Glutamatergic neuron (in vitro differentiated cells): ENCODE measurements around the gene NPW. TPM values are rescaled to one million over a fixed set of nuclear protein-coding genes. Genes with fewer than 3 reads are reported as not detected.
A peak's percentile ranks its signal among the peaks of the same experiment; 100 is the strongest.

Experiments
- DNase-seq: peaks from one replicate; pipeline ENCODE4 v3.0.0; 2022
- H3K27ac Mint-ChIP-seq: one replicate; pipeline ENCODE4 v1.8.0; 2020; ENCODE audit warnings: mild to moderate bottlenecking, mixed read lengths, inconsistent platforms; ENCODE audit not compliant: unreplicated experiment
- H3K27me3 Mint-ChIP-seq: one replicate; pipeline ENCODE4 v1.8.0; 2020; ENCODE audit warnings: mild to moderate bottlenecking, moderate library complexity, mixed read lengths, inconsistent platforms; ENCODE audit not compliant: unreplicated experiment
- H3K36me3 Mint-ChIP-seq: one replicate; pipeline ENCODE4 v1.8.0; 2020; ENCODE audit warnings: mild to moderate bottlenecking, mixed read lengths, inconsistent platforms; ENCODE audit not compliant: unreplicated experiment
- H3K4me1 Mint-ChIP-seq: one replicate; pipeline ENCODE4 v1.8.0; 2020; ENCODE audit warnings: mild to moderate bottlenecking, low read depth, mixed read lengths, inconsistent platforms; ENCODE audit not compliant: unreplicated experiment
- H3K4me3 Mint-ChIP-seq: one replicate; pipeline ENCODE4 v1.8.0; 2020; ENCODE audit warnings: mild to moderate bottlenecking, mixed read lengths, inconsistent platforms; ENCODE audit not compliant: unreplicated experiment
- H3K9me3 Mint-ChIP-seq: one replicate; pipeline ENCODE4 v1.8.0; 2020; ENCODE audit warnings: mild to moderate bottlenecking, moderate library complexity, mixed read lengths, inconsistent platforms; ENCODE audit not compliant: unreplicated experiment
- CTCF ChIP-seq: fragments of 200-600 bp; sonication (generic); IDR thresholded peaks from one replicate; pipeline ENCODE4 v1.5.0; 2021; ENCODE audit not compliant: partially characterized antibody, unreplicated experiment
- total RNA-seq: library from RNA; stranded (reverse); fragmentation: NEBNext Ultra II Directional; extraction: Animal tissue kit (Norgen Biotek cat#: 25700); gene quantifications from one replicate; pipeline ENCODE4 v1.2.1, GENCODE V29; 2021; ENCODE audit not compliant: unreplicated experiment

NPW gene
- total RNA-seq, 1 donor from 2014 or later = 0.91 TPM

- Mint-ChIP-seq H3K4me3 (peak overlapping the region; percentile 83), H3K27me3 (peaks cover 20% of the 10 kb centered on the region), H3K36me3 (no peaks in the 10 kb centered on the region), H3K9me3 (peaks cover 10% of the 10 kb centered on the region), H3K27ac (peak overlapping the region; percentile 77), H3K4me1 (peaks cover 7% of the 10 kb centered on the region)
- DNase-seq = peak; percentile 98
- peak; percentile 98 for TF ChIP-seq CTCF
These were observed 3.8 kb downstream of the NPW start for GRCh38 chr16:2023092-2024031.

GRCh38 chr16:2024032-2024420 lies 4.4 kb downstream of the NPW start:
- peaks cover 6% of the 10 kb centered on the region for H3K4me1 Mint-ChIP-seq
- no peak for DNase-seq
- H3K9me3 Mint-ChIP-seq = peaks cover 10% of the 10 kb centered on the region
- peak overlapping the region; percentile 86 for H3K27ac Mint-ChIP-seq
- no peaks in the 10 kb centered on the region for H3K36me3 Mint-ChIP-seq
- peak overlapping the region; percentile 88 for H3K4me3 Mint-ChIP-seq
- peaks cover 18% of the 10 kb centered on the region for H3K27me3 Mint-ChIP-seq
- no peak for TF ChIP-seq CTCF

DNA sequence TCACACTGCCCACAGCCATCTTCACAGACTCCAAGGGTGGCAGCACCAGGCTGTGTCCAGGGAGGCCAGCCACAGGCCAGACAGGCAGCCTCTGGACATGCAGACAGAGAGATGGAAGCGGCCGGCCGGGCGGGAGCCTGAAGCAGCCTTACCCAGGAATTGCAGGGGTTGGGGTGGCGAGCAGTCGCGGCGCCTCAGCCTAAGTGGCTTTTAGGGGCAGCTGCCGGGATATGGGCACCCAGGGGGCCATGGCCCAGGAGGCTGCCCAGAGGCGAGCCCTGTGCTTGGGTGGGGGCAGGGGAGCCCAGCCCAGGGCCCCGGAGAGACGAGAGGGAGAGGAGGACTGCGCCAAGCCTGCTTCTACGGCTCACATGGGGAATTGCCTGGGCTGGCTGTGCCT lies 5.7 kb downstream of the NPW start:
- peak overlapping the region; percentile 52 for H3K4me3 Mint-ChIP-seq
- peaks cover 11% of the 10 kb centered on the region for H3K9me3 Mint-ChIP-seq
- TF ChIP-seq CTCF = no peak
- H3K36me3 Mint-ChIP-seq = no peaks in the 10 kb centered on the region
- H3K4me1 Mint-ChIP-seq = peaks cover 6% of the 10 kb centered on the region
- peaks cover 15% of the 10 kb centered on the region for H3K27me3 Mint-ChIP-seq
- H3K27ac Mint-ChIP-seq = no peak overlapping the region
- no peak for DNase-seq

DNA sequence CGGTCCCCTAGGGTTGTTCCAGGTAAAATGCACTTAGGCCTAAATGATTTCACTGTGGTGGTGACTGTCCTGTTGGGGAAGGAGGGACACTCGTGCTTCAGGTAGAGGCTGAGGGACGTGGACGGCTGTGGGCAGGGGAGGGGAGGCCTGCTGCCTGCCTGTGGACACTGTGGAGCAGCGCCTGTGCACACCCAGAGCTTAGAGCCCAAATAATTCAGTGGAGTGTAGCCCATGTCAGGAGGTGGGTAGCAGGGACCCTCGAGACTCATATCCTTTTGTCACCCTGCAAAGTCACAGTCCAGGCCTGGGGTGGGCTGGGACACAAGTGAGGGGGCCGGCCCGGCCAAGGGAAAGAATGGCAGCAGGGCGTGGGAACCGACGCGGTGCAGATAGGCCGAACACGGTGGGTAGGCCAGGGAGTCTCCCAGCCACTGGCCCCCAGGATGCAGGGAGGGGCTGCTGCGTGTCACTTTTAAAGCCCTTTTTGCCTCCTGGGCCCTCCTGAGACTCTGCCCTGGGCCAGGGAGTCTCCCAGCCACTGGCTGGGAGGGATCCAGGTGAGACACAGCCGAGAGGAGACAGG lies 6.4 kb downstream of the NPW start:
- peaks cover 6% of the 10 kb centered on the region for H3K4me1 Mint-ChIP-seq
- H3K36me3 Mint-ChIP-seq = no peaks in the 10 kb centered on the region
- H3K27me3 Mint-ChIP-seq = peaks cover 11% of the 10 kb centered on the region
- DNase-seq = no peak
- peaks cover 11% of the 10 kb centered on the region for H3K9me3 Mint-ChIP-seq
- TF ChIP-seq CTCF = no peak
- H3K4me3 Mint-ChIP-seq = peak overlapping the region; percentile 52
- H3K27ac Mint-ChIP-seq = no peak overlapping the region
